Left lung (tissue), 10 donors: ENCODE results near the gene ATRN. TPM values are rescaled to one million over a fixed set of nuclear protein-coding genes. Genes with fewer than 3 reads are reported as not detected.
A peak's percentile ranks its signal among the peaks of the same experiment; 100 is the strongest.

Experiments
- ATAC-seq: fragments of 200-7000 bp; cut with Tn5 transposase; one replicate; pipeline ENCODE4 v1.9.1; 2020; ENCODE audit warnings: moderate library complexity
- DNase-seq, 4 donors: peaks; one replicate each; pipeline ENCODE4 v3.0.0-alpha.2; 2013 to 2020
- H3K27ac ChIP-seq, 2 donors: fragments of 200-600 bp; sonication (generic) in 1 of 2; one replicate each; pipeline versions ENCODE4 v1.5.0 to v1.8.0; 2020 to 2021
- H3K27me3 ChIP-seq, 2 donors: fragments of 200-600 bp; sonication (generic) in 1 of 2; one replicate each; pipeline versions ENCODE4 v1.5.0 to v1.8.0; 2020 to 2021
- H3K36me3 ChIP-seq, 2 donors: fragments of 200-600 bp; sonication (generic) in 1 of 2; one replicate each; pipeline versions ENCODE4 v1.5.0 to v1.8.0; 2020 to 2021
- H3K4me1 ChIP-seq, 2 donors: fragments of 200-600 bp; one replicate each; pipeline ENCODE4 v1.8.0; 2021
- H3K4me3 ChIP-seq, 2 donors: fragments of 200-600 bp; sonication (generic) in 1 of 2; one replicate each; pipeline versions ENCODE4 v1.5.0 to v1.8.0; 2020 to 2021; ENCODE audit warnings: mild to moderate bottlenecking in 1 of 2
- H3K9me3 ChIP-seq, 2 donors: fragments of 200-600 bp; sonication (generic) in 1 of 2; one replicate each; pipeline versions ENCODE4 v1.5.0 to v1.8.0; 2020 to 2021
- intact Hi-C, 2 donors: fragments of 100-400 bp; cut with DNase I; formaldehyde crosslinking; loops; one replicate each; pipeline versions ENCODE4 v1.11.2 to v1.14.2; 2022
- polyA plus RNA-seq, 6 donors: library from polyadenylated mRNA; unstranded; fragments of 120-200 nt; gene quantifications; one replicate each; pipeline ENCODE4 v1.2.1, GENCODE V29; 2013; ENCODE audit not compliant: insufficient read length in 6 of 6
- total RNA-seq, 2 donors: library from RNA; stranded (reverse); fragmentation: NEBNext Ultra II Directional; extraction: Animal tissue kit (Norgen Biotek cat#: 25700); gene quantifications; one replicate each; pipeline ENCODE4 v1.2.1, GENCODE V29; 2021
- TF ChIP-seq, protein P1 (sequence below), 2 donors: fragments of 200-600 bp; sonication (generic) in 1 of 2; IDR thresholded peaks; one replicate each; pipeline versions ENCODE4 v1.5.0 to v1.8.0; 2021; ENCODE audit warnings: antibody characterized with exemption in 2 of 2
- donor health status: DM: no; HTN: yes; CAD: no.
- donor health status: DM: no; HTN: no; CAD: no.

The ATRN gene
- total and polyA plus RNA-seq, 8 donors: 28.8 to 39.5 (median 35.6) TPM

DNA sequence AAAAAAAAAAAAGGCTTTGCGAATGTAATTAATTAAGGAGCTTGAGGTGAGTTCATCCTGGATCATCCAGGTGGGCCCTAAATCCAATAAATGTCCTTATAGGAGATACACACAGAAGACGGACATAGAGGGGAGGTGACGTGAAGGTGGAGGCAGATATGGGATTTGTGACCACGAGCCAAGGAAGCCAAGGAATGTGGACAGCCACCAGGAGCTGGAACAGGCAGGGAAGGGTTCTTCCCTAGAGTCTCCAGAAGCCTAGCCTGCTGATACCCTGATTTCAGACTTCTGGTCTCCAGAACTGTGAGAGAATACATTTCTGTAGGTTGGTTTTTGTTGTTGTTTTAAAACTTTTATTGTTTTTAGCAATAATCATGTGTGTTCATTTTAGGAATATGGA lies 6.7 kb upstream of the ATRN start:
- H3K36me3 ChIP-seq: no peaks in the 10 kb centered on the region
- TF ChIP-seq, protein P1, sequence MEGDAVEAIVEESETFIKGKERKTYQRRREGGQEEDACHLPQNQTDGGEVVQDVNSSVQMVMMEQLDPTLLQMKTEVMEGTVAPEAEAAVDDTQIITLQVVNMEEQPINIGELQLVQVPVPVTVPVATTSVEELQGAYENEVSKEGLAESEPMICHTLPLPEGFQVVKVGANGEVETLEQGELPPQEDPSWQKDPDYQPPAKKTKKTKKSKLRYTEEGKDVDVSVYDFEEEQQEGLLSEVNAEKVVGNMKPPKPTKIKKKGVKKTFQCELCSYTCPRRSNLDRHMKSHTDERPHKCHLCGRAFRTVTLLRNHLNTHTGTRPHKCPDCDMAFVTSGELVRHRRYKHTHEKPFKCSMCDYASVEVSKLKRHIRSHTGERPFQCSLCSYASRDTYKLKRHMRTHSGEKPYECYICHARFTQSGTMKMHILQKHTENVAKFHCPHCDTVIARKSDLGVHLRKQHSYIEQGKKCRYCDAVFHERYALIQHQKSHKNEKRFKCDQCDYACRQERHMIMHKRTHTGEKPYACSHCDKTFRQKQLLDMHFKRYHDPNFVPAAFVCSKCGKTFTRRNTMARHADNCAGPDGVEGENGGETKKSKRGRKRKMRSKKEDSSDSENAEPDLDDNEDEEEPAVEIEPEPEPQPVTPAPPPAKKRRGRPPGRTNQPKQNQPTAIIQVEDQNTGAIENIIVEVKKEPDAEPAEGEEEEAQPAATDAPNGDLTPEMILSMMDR (IDR thresholded peaks at IDR 0.05): no peak
- H3K4me3 ChIP-seq: no peak overlapping the region
- no peaks in the 10 kb centered on the region for H3K9me3 ChIP-seq
- H3K4me1 ChIP-seq: no peaks in the 10 kb centered on the region
- H3K27me3 ChIP-seq: no peaks in the 10 kb centered on the region
- ATAC-seq (no peak), DNase-seq (no peak)
- no peak overlapping the region for H3K27ac ChIP-seq
- intact Hi-C loops: no loop called here

DNA sequence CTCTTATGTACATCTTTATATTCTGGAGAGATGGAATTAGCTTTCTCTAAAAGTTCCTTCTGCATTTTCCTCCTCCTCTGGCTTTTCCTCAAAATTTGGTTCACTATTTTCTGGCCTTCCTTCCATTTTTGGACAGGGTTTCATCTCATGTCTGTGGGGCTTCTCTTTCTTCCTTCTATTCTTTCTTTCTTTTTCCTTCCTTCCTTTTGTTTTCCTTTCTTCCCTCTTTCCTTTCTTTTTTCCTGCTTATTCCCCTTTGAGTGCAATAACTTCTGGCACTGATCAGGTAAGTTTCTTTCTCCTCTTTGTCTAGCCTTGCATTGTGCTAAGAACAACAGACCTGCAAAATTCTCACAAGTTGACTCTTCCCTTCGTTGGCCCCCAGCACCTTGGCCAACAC lies 5.5 kb upstream of the ATRN start:
- DNase-seq (no peak), ATAC-seq (no peak)
- Histone ChIP-seq H3K4me3 (no peak overlapping the region), H3K27me3 (no peaks in the 10 kb centered on the region), H3K4me1 (peaks cover 0 to 3% of the 10 kb centered on the region in 2 donors), H3K27ac (no peak overlapping the region), H3K9me3 (no peaks in the 10 kb centered on the region), H3K36me3 (no peaks in the 10 kb centered on the region)
- intact Hi-C loops: no loop called here
- TF ChIP-seq, protein P1 (IDR thresholded peaks at IDR 0.05): no peak

DNA sequence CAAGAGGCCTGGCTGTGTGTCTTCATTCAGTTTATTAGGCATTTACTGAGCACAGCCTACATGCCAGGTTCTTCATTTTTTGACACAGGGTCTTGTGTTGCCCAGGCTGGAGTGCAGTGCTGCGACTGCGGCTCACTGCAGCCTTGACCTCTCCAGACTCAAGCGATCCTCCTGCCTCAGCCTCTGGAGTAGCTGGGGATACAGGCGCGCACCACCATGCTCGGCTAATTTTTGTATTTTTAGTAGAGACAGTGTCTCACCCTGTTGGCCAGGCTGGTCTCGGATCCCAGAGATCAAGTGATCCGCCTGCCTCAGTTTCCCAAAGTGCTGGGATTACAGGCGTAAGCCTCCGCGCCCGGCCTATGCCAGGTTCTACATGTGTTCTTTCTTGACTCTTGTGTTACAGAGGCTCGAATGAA lies 601 bp upstream of the ATRN start:
- no peaks in the 10 kb centered on the region for H3K9me3 ChIP-seq
- ATAC-seq (no peak), DNase-seq (no peak)
- H3K4me1 ChIP-seq: peaks cover 14 to 30% of the 10 kb centered on the region in 2 donors
- no peaks in the 10 kb centered on the region for H3K36me3 ChIP-seq
- no peaks in the 10 kb centered on the region for H3K27me3 ChIP-seq
- H3K27ac ChIP-seq: peak overlapping the region; percentile 80 to 84
- intact Hi-C loops: no loop called here
- TF ChIP-seq, protein P1 (IDR thresholded peaks at IDR 0.05): no peak
- peak overlapping the region; percentile 95 for H3K4me3 ChIP-seq

DNA sequence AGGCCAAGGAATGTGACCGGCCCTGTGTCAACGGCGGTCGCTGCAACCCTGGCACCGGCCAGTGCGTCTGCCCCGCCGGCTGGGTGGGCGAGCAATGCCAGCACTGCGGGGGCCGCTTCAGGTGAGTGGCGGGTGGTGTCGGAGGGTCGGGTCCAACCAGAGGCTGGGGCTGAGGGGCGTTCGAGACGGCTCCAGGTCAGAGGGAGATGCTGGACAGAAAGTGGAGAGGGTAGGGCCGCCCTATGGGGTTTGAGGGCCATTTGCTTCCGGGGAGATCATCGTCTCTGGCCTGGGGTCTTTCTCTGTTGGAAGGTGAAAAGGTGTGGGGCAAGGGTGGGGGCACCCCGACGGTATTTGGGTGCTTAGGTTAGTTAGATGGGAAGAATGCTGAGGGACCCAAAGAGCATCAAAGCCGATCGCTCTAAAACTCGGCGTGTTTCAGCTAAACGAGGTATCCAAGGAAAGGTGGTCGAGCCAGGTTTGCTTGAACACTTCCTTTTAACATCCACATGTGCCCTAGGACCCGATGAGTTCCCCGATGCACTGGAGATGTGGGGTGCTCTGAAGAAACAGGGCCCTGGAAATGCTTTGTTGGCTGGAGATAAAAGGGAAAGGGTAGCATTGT lies 691 bp downstream of the ATRN start:
- H3K27me3 ChIP-seq: no peaks in the 10 kb centered on the region
- H3K4me1 ChIP-seq: peaks cover 14 to 30% of the 10 kb centered on the region in 2 donors
- ATAC-seq (no peak), DNase-seq (no peak)
- H3K27ac ChIP-seq: peak overlapping the region; percentile 80 to 84
- H3K36me3 ChIP-seq: no peaks in the 10 kb centered on the region
- H3K9me3 ChIP-seq: no peaks in the 10 kb centered on the region
- intact Hi-C loops: no loop called here
- H3K4me3 ChIP-seq: peak overlapping the region; percentile 95
- TF ChIP-seq, protein P1 (IDR thresholded peaks at IDR 0.05): no peak

DNA sequence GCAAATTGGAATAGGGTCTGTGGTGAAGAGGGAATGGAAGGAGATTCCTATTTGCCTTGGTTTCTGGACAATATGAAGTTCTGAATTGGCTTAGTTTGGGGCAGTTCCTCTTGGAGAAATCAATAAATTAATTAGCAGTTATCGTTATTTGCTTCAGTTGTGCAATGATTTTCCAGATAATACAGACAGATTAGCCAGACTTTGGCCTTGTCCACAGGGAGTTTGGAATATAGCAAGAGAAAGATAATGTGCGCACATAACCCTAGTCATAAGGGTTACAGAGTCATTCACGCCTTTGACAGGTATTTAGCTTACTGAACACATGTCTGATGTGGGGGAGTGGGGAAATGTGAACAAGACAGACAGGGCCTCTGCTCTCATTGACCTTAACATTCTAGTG lies 1.3 kb downstream of the ATRN start:
- H3K36me3 ChIP-seq: no peaks in the 10 kb centered on the region
- intact Hi-C loops: no loop called here
- ATAC-seq (no peak), DNase-seq (no peak)
- H3K4me1 ChIP-seq: peaks cover 14 to 30% of the 10 kb centered on the region in 2 donors
- no peaks in the 10 kb centered on the region for H3K9me3 ChIP-seq
- H3K27ac ChIP-seq: no peak overlapping the region
- TF ChIP-seq, protein P1 (IDR thresholded peaks at IDR 0.05): no peak
- no peaks in the 10 kb centered on the region for H3K27me3 ChIP-seq
- H3K4me3 ChIP-seq: peak overlapping the region; percentile 95
